NOMO-1 treated with dmso at 0.1 percent for 144 hours (cell line): Measurements from ENCODE around the gene PSENEN.

Experiments
- DNase-seq: peaks from one replicate; lab custom pipeline; 2025; ENCODE audit not compliant: unreplicated experiment; lab: John Stamatoyannopoulos, UW

The PSENEN gene, protein sequence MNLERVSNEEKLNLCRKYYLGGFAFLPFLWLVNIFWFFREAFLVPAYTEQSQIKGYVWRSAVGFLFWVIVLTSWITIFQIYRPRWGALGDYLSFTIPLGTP

DNA sequence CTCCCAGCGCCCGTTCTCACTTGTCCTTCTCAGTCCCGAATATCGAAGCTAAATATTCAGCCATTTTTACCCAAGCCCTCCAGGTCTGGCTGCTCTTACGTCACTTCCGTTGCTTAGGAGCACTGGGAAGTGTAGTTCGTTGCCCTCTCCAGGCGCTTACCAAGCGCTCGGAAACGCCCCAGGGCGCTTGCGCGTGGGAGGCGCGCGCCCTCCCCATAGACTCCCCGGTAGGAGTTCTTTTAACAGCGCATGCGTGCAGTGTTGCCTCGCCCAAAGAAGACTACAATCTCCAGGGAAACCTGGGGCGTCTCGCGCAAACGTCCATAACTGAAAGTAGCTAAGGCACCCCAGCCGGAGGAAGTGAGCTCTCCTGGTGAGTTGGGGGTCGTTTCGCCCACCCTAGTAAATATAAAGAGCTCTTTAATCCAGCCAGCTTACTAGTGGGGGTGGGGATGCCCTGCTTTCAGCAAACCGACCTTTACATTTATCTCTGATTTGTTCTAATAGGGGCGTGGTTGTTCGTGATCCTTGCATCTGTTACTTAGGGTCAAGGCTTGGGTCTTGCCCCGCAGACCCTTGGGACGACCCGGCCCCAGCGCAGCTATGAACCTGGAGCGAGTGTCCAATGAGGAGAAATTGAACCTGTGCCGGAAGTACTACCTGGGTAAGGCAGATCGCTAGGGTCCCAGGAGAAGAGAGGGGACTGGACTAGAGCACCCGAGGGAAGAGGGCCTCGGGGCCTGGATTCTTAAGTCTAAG is at the start of gene PSENEN, which contains the start of gene U2AF1L4:
TSS of gene PSENEN (plus strand) at position 324 of the 759 bp plus-strand sequence. CDS start at position 604, 280 bp downstream.
TSS of gene U2AF1L4 (minus strand) at position 91 of the 759 bp plus-strand sequence. CDS start at position 64, 27 bp downstream.
- peak; percentile 96 for DNase-seq

GRCh38 chr19:35695895-35696422 is 49.5 kb upstream of the PSENEN start:
- no peak for DNase-seq

- no peak for DNase-seq
Observed at GRCh38 chr19:35696835-35697234, 48.6 kb upstream of the PSENEN start.

DNA sequence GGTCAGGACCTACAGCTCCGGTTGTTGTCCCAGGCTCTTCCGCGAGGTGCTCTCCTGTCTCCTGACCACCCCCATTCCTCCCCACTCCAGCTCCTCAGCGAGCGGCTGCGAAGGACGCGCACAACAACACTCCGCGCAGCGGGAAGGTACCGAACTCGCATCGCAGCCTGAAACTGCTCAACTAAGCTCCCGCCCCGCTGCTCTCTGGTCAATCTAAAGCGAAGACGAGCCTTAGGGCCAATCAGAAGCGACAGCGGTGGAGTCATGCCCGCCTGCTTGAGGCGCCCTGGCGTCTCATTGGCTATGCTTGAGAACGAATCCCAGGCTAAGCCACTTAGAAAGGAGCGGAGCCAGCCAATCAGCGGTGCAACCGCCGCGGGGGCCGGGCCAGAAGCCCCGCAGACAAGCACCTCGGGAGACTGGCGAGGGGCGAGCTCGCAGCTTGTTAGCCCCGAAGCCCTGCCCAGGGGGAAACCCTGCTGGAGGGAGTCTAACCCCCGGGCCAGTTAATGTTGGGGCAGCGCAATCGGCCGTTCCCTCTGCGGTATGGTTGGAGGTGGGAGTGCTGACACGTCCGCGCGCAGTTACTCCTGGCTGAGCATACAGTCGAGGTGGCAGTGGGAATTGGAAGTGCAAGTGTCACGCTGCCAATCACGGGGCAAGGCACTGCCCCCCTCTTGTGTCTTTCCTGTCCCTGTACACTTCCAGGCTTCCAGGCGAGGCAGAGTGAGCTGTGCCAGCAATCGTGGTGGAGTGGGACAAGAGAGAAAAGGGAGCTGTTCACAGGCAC is 43.0 kb upstream of the PSENEN start:
- DNase-seq = peak; percentile 92

DNA sequence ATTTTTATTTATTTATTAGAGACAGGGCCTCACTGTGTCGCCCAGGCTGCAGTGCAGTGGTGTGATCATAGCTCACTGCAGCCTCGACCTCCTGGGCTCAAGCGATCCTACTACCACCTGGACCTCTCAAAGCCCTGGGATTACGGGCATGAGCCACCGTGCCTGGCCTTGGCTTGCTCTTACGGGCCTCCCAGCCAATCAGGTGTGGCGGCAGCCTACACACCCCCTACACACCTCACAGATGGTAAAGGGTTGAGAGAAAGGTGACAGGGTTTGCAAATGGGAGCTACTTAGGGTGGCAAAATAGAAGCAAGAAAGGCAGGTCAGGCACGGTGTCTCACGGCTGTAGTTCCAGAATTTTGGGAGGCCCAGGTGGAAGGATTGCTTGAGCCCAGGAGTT is 42.1 kb upstream of the PSENEN start:
- no peak for DNase-seq

- no peak for DNase-seq
Observed at GRCh38 chr19:35704218-35704617, 41.2 kb upstream of the PSENEN start, which contains the start of gene ZBTB32. Gene ZBTB32 (plus strand): TSS chr19:35704558. CDS start chr19:35714627, 10,069 bp downstream.

GRCh38 chr19:35708391-35708790 is 37.1 kb upstream of the PSENEN start:
- no peak for DNase-seq

- no peak for DNase-seq
Observed at GRCh38 chr19:35710784-35711723, 34.4 kb upstream of the PSENEN start.

DNA sequence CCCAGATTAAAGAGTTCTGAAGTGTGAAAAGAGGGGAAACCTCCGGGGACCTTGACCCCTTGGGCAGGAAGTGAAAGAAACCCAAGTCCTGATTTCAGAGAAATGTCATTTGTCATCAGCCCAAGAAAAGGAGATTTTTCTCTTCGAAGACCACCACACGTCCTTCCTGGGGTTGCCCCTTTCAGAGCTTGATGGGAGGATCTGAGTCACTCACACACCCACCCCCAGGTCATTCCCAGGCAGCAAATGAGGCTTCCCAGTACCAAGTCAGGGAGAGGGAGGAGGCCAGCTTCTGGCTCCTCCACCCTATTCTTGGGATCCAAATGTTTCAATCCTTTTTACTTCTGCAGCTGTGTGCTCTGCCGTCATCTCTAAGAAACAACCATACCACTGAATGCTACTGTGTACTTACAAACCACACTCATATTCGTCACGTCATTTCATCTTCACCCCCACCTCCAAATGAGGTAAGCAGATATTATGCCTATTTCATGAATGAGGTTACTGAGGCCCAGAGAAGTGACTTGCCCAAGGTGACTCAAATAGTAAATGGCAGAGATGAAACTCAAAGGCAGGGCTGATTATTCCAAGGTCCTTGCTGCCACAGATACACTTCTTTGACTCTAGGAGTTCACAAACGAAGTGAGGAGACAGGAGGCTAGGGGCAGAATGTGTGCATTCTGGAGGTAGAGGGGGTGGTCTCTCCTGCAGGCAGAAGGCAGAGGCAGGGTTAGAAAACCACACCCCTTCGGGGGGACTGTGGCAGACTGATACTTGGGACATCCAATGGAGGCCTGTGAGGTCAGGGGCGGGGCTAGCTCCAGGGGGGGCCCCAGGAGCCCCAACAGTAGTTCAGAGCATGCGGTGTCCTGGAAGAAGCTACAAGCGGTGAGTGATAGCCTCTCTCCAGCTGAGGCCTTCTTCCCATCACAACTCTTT is 32.6 kb upstream of the PSENEN start:
- no peak for DNase-seq

- DNase-seq = no peak
Observed at GRCh38 chr19:35713506-35713850, 32.0 kb upstream of the PSENEN start.

DNA sequence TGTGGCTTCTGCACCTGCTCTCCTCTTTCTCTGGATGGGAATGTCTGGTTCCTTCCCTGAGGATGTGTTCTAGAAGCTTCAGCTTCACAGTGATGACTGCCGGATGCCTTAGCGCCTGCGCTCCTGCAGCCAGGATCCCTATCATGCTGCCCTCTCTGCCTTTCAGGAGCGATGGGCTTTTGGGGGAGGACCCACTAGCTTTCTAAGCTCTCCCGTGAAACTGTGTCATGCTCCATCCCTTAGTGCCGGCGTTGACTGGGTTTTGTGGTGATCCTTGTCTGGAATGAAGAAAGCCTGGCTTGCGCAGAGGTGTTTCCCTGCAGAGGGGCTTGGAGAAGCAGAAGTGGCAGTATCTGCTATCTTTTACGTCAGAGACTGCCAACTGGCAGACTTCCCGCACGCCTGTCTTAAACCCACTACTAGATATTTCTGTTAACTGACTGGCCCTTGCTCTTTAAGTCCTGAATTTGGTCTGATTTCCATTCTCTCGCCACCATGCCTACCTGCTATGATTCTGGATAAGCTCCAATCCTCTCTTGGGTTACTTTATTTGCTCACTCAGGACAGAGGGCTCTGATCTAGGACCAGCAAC is 31.5 kb upstream of the PSENEN start:
- no peak for DNase-seq

DNA sequence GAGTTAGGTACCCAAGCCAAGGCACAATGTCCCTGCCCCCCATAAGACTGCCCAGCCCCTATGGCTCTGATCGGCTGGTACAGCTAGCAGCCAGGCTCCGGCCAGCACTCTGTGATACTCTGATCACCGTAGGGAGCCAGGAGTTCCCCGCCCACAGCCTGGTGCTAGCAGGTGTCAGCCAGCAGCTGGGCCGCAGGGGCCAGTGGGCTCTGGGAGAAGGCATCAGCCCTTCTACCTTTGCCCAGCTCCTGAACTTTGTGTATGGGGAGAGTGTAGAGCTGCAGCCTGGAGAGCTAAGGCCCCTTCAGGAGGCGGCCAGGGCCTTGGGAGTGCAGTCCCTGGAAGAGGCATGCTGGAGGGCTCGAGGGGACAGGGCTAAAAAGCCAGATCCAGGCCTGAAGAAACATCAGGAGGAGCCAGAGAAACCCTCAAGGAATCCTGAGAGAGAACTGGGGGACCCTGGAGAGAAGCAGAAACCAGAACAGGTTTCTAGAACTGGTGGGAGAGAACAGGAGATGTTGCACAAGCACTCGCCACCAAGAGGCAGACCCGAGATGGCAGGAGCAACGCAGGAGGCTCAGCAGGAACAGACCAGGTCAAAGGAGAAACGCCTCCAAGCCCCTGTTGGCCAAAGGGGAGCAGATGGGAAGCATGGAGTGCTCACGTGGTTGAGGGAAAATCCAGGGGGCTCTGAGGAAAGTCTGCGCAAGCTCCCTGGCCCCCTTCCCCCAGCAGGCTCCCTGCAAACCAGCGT is 30.7 kb upstream of the PSENEN start:
- DNase-seq = no peak

- DNase-seq = no peak
Observed at GRCh38 chr19:35715355-35715809, 30.1 kb upstream of the PSENEN start.

- no peak for DNase-seq
Observed at GRCh38 chr19:35715981-35716800, 29.3 kb upstream of the PSENEN start.

DNA sequence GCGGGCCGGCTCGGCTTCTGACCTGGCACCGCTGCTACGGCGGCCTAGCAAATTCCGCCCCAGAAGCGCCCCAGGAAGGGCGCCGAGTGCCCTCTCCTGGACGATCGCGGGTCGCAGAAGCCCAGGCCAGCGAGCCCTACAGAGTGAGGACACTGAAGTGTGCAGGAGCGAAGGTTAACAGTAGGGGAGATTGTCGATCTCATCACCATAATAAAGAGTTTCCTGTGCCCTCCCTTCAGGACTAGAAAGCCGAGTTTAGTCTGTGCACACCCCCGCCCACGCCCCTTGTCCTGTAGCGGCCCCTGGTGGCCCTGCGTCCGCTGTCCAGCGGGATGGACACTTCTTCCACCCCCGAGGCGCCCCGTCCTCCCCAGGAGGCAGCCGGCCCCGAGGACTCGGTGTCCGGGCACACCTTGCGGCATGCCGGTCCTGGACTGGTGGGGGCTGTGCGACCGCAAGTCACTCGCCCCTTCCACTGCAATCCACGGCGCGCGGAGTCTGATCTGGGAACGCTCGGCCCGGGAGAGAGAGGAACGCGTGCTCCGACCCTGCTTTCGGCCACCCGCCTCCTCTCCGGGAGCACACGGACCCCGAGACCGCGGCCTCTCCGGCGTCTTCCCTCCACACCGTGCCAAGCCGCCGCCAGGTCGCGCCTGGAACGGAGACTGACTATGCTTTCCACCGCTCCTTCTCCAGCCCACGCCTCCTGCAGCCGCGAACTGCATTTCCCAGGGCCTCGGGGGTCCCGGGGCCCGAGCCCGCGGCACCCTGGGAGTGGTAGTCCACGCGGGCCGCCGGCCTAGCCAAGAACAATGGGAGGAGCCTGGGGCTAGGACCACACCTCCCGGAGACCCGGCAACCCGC is 28.4 kb upstream of the PSENEN start:
- peak; percentile 96 for DNase-seq

- DNase-seq = no peak
Observed at GRCh38 chr19:35717665-35718344, 27.6 kb upstream of the PSENEN start, which contains the start of gene KMT2B. Gene KMT2B (plus strand): TSS chr19:35718003. CDS start chr19:35718019, 16 bp downstream.
